GM18508 (cell line): Measurements from ENCODE around the gene CCDC182.

Experiments
- ATAC-seq: cut with Tn5 transposase; IDR thresholded peaks from one replicate; pipeline ENCODE4 v1.9.1; 2021; ENCODE audit warnings: moderate number of reproducible peaks; ENCODE audit not compliant: insufficient read depth, unreplicated experiment

The CCDC182 gene

DNA sequence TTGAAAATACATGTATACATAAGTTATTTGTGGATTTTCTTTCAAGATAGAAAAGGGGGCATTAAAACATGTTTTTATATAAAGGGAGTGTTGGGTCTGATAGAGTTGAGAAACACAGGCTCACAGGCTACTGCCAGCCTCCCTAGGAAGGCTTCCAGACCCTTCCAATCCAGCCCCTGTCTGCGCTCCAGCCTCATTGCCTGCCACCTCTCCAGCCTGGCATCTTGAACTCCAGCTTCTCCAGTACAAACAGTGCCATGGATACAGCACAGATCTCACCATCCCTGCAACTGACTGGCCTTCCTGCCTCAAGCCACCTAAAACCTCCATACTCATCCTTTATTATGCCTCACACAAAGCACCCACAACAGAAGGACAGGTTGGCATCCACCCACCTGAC is 40.7 kb downstream of the CCDC182 start:
- ATAC-seq = no peak

DNA sequence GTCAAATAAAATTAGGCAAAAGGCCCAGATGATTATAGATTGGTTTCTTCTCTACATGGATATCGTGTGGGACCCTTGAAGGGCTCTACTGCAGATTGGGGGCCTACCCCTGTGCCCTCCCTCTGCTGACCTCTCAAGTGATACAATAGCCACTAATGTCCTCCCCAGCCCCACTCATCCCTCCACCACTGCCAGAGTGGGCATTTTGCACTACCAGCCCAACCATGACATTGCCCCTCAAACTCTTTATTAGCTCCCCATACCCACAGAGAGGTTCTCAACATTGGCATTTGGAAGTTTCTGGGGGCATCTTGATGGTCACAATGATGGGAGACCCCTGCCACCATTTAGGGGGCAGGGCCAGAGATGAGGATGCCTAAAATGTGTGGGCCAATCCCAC is 41.8 kb downstream of the CCDC182 start:
- no peak for ATAC-seq

DNA sequence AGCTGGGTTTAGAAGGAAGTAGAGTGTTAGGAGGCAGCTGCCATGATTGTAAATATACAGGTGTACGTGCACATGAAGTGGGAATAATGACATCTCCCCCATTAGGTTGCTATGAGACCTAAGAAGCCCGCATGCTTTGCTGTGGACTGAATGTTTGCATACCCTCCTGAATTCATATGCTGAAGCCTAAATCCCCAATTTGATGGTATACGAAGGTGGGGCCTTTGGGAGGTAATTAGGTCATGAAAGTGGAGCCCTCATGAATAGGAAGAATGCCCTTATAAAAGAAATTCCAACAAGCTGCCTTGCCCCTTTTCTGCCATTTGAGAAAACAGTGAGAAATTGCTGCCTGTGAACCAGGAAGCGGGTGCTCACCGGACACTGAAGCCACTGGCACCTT is 44.0 kb downstream of the CCDC182 start:
- ATAC-seq = no peak

DNA sequence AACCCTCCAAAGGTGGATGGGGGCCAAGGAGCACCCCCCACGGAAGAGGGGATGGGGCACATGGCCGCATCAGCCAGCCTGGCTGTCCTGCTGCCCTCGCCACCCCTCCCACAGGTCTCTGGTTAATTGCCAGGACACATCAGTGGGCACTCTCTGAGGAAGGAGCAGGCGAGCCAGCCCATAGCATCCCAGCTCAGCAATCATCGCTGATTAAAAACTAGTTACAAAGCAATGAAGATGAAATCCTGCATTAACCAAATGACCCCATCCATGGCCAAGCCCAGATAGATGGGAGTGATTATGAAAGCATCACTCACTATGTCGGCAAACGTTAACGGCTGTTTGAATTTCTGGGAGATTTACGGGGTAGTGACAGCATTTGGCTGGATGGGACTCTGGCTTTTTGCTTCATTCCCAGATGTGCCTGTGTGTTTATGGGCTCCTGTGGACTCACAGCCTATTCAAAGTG is 45.3 kb downstream of the CCDC182 start:
- no peak for ATAC-seq

DNA sequence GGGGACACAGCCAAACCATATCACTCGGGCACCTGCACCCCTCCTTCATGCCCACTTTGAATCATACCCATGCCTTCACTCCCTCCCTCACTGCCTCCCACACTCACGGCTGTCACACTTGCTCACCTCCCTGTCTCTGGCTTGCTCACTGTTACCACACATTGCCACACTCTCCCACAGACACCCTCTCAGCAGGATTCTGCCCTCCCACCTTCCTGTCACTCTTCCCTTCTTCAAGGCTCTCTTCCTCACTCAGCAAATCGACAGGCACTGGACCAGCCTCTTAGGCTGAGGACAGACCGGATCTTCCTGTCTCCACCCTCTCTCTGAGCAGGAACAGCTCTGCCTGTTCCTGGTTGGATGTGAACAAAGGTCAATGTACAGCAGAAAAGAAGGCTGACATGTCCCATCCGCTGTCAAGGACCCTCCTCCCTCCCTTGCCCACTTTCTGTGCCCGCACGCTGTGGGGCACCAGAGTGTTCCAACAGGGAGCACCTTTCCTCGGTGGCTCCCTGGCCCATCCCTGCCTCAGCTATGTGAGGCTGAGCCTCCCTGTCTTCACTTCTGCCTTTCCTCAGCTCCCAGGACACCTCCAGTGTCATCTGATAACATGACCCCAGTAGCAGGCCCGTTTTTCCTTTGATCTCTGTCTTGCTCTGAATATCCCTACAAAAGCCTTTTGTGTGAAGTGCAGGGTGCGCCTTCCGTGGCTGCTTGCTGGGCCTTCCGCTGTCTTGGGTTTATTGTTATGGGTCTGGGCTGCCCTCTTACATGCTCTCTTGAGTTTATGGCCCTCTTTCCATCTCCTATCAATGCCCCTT is 47.0 kb downstream of the CCDC182 start:
- no peak for ATAC-seq

DNA sequence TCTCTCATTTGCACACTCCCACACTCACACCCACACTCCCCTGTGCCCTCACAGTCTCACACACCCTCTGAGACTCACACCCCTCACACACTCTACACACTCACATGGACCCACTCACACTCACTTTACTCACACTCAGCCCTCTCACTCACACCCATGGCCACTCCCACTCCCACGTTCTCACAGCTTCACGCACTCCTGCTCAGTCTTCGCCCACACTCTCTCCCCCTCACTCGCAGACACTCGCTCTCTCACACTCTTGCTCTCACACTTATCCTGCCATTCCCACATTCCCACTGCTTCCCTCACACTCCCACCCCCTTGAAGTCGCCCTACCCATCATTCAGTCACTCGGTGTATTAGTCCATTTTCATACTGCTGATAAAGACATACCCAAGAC is 47.9 kb downstream of the CCDC182 start:
- ATAC-seq = no peak

DNA sequence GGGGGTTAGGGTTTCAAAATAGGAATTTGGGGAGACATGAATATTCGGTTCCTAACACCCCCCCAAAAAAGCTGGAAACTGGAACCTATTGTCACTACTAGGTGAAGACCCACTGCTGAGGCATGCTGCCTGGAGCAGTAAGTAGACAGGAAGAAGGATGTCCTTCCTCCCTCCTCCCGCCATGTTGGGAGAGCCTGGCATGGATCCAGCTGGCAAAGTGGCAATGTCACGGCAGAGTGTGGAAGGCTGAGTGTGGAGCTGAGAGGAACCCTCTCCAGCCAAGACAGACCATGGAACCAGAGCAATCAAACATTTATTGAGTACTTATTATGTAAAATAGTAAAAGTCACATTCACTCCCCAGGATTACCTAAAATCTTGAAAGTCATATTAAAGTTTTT is 49.0 kb downstream of the CCDC182 start:
- no peak for ATAC-seq
